Thyroid gland (tissue), 4 donors: ENCODE data around the gene MEST.

Experiments
- CTCF ChIP-seq, 6 experiments: fragments of 200-600 bp in 3 of 6; fragments of 450-650 bp in 3 of 6; sonication (generic) in 3 of 6; IDR thresholded peaks; one replicate each; pipeline ENCODE4 v1.5.1; 2016 to 2019; ENCODE audit warnings: antibody characterized with exemption in 6 of 6, mild to moderate bottlenecking in 2 of 6, inconsistent platforms in 1 of 6, moderate library complexity in 1 of 6
- POLR2A ChIP-seq, 2 donors: fragments of 450-650 bp; IDR thresholded peaks; one replicate each; pipeline ENCODE4 v1.6.1; 2017; ENCODE audit warnings: antibody characterized with exemption in 2 of 2, mild to moderate bottlenecking in 2 of 2, moderate library complexity in 1 of 2

GRCh38 chr7:130488392-130489139, 3.3 kb upstream of the MEST start:
- TF ChIP-seq POLR2A (IDR thresholded peaks at IDR 0.05) (no peak), CTCF (IDR thresholded peaks at IDR 0.05) (no peak)
